Measurements from ENCODE around the gene DPP10. TPM values are rescaled to one million over a fixed set of nuclear protein-coding genes. Genes with fewer than 3 reads are reported as not detected.

Gene DPP10
- total and polyA plus RNA-seq, 10 of the 15 experiments (the other 5 are each of a cell fraction or from before 2014, with no cell fraction given) = not detected

DNA sequence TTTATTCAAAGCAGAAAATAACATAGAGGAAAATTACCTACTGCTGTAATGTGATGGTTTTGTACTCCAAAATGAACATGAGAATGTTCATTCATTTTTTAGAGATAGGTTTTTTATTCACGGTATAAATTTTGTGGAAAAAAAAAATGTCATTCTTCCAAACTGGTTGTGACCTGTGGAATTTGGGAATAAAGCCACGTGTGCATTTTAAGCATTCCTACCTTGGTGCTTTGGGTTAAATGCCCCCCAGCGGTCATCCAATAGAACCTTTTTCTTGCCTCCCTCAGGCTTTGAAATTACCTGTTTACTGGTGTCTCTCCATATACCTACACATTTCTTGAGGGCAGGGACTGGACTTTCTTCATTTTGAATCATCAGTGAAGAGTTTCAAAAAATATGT lies 740.7 kb downstream of the DPP10 start (continued):
- TF ChIP-seq, protein P1, sequence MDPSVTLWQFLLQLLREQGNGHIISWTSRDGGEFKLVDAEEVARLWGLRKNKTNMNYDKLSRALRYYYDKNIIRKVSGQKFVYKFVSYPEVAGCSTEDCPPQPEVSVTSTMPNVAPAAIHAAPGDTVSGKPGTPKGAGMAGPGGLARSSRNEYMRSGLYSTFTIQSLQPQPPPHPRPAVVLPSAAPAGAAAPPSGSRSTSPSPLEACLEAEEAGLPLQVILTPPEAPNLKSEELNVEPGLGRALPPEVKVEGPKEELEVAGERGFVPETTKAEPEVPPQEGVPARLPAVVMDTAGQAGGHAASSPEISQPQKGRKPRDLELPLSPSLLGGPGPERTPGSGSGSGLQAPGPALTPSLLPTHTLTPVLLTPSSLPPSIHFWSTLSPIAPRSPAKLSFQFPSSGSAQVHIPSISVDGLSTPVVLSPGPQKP (IDR thresholded peaks at IDR 0.05; ENCODE audit: low read depth, low read length) = no peak

DNA sequence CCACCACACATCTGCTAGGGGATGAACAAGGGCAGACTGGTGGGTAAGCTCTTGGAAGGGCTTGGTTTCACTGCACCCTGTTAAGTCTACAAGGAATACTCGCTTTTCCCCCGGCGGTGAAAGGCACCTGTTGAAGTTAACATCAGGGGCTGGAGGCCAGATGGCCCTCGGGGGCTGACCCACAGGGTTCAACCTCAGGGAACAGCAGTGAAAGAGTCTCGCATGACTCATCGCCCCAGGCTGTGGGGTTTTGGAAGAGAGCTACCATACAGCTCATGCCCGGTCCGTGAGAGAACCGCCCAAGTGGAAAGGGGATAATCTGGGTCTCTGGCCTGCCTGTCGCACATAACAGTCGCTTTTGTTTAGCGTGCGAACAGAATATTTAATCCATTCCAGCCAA lies 748.0 kb downstream of the DPP10 start:
- Histone ChIP-seq H3K36me3 (ENCODE audit: control insufficient read depth in 2 of 2, insufficient read depth in 2 of 2, low read length in 1 of 2) (no peaks in the 10 kb centered on the region), H3K9me3 (replicated peaks; ENCODE audit: control insufficient read depth, insufficient read depth, low read length) (no peaks in the 10 kb centered on the region), H3K4me3 (no peak overlapping the region), H3K27me3 (replicated peaks in 1 of 2; ENCODE audit: control insufficient read depth in 2 of 2, insufficient read depth in 2 of 2, low read length in 1 of 2) (no peaks in the 10 kb centered on the region), H4K20me1 (ENCODE audit: control insufficient read depth, insufficient read depth) (no peaks in the 10 kb centered on the region), H3K4me1 (ENCODE audit: control insufficient read depth, insufficient read depth, low read length) (no peaks in the 10 kb centered on the region), H3K9ac (ENCODE audit: control insufficient read depth, insufficient read depth, low read length) (no peak overlapping the region), H3K4me2 (ENCODE audit: control insufficient read depth, insufficient read depth) (no peak overlapping the region), H3K27ac (ENCODE audit: control insufficient read depth, insufficient read depth) (no peak overlapping the region), H3K79me2 (ENCODE audit: control insufficient read depth, insufficient read depth, low read length) (no peaks in the 10 kb centered on the region), H2AFZ (ENCODE audit: control insufficient read depth, low read depth, low read length) (no peak overlapping the region)
- CTCF ChIA-PET = no interaction called here
- whole genome bisulfite sequencing (ENCODE audit: insufficient coverage, insufficient replicate concordance, low lambda C conversion rate, missing lambda C conversion rate) = 55% methylated on average over 8 of the region's 13 CpGs
- intact Hi-C loops (cut with micrococcal nuclease; ENCODE audit: unreplicated experiment) = no loop called here
- ATAC-seq (no peak), DNase-seq (ENCODE audit: low read depth, low spot score) (no peak), FAIRE-seq (no peak)
- SMC1A ChIA-PET (ENCODE audit: uncharacterized antibody, unreplicated experiment) = interaction anchor here (0.6 kb wide), 1 partner anchor 334 kb away, joined by 3 read pairs; no protein-coding TSS in a partner anchor
- no peak for TF ChIP-seq YBX1 (IDR thresholded peaks at IDR 0.05)
- TF ChIP-seq HDAC6 (IDR thresholded peaks at IDR 0.05; ENCODE audit: unreplicated experiment) = no peak
- no peak for TF ChIP-seq NRF1 (conservative IDR thresholded peaks at IDR 0.05; ENCODE audit: low read depth, low read length)
- TF ChIP-seq CREB1 (IDR thresholded peaks at IDR 0.05; ENCODE audit: low read depth) = no peak
- no peak for TF ChIP-seq RCOR1 (conservative IDR thresholded peaks at IDR 0.05; ENCODE audit: low read depth, low read length)
- TF ChIP-seq STAT3 (IDR thresholded peaks at IDR 0.05; ENCODE audit: low read depth, low read length) = no peak
- TF ChIP-seq, protein P2, sequence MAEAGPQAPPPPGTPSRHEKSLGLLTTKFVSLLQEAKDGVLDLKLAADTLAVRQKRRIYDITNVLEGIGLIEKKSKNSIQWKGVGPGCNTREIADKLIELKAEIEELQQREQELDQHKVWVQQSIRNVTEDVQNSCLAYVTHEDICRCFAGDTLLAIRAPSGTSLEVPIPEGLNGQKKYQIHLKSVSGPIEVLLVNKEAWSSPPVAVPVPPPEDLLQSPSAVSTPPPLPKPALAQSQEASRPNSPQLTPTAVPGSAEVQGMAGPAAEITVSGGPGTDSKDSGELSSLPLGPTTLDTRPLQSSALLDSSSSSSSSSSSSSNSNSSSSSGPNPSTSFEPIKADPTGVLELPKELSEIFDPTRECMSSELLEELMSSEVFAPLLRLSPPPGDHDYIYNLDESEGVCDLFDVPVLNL (IDR thresholded peaks at IDR 0.05; ENCODE audit: low read depth, low read length) = no peak
- no peak for TF ChIP-seq WRNIP1 (IDR thresholded peaks at IDR 0.05; ENCODE audit: borderline replicate concordance, low read depth, low read length)
- TF ChIP-seq JUNB (IDR thresholded peaks at IDR 0.05) = no peak
- no peak for TF ChIP-seq CHD1 (IDR thresholded peaks at IDR 0.05; ENCODE audit: low read depth, low read length)
- TF ChIP-seq POLR2AphosphoS5 (IDR thresholded peaks at IDR 0.05; ENCODE audit: low read length) = no peak
- no peak for TF ChIP-seq SUPT20H (IDR thresholded peaks at IDR 0.05; ENCODE audit: borderline replicate concordance, control insufficient read depth, low read depth, low read length)
- TF ChIP-seq, protein P3, sequence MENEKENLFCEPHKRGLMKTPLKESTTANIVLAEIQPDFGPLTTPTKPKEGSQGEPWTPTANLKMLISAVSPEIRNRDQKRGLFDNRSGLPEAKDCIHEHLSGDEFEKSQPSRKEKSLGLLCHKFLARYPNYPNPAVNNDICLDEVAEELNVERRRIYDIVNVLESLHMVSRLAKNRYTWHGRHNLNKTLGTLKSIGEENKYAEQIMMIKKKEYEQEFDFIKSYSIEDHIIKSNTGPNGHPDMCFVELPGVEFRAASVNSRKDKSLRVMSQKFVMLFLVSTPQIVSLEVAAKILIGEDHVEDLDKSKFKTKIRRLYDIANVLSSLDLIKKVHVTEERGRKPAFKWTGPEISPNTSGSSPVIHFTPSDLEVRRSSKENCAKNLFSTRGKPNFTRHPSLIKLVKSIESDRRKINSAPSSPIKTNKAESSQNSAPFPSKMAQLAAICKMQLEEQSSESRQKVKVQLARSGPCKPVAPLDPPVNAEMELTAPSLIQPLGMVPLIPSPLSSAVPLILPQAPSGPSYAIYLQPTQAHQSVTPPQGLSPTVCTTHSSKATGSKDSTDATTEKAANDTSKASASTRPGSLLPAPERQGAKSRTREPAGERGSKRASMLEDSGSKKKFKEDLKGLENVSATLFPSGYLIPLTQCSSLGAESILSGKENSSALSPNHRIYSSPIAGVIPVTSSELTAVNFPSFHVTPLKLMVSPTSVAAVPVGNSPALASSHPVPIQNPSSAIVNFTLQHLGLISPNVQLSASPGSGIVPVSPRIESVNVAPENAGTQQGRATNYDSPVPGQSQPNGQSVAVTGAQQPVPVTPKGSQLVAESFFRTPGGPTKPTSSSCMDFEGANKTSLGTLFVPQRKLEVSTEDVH (IDR thresholded peaks at IDR 0.05; ENCODE audit: low read depth, partially characterized antibody) = no peak
- TF ChIP-seq, protein P4, sequence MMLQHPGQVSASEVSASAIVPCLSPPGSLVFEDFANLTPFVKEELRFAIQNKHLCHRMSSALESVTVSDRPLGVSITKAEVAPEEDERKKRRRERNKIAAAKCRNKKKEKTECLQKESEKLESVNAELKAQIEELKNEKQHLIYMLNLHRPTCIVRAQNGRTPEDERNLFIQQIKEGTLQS (IDR thresholded peaks at IDR 0.05; ENCODE audit: borderline replicate concordance, extremely low read depth, low read depth, low read length) = no peak
- BruUV-seq (replicated peaks) = no TSS peak
- in situ Hi-C loops (cut with MboI) = no loop called here
- POLR2A ChIA-PET = no interaction called here
- RAD21 ChIA-PET (ENCODE audit: unreplicated experiment) = no interaction called here

Data from GM12878 (cell line).